GM19467 (cell line): ENCODE results near the gene SNED1.

ENCODE experiments used
- ATAC-seq: cut with Tn5 transposase; IDR thresholded peaks from one replicate; pipeline ENCODE4 v1.9.1; 2021; ENCODE audit warnings: mild to moderate bottlenecking, moderate library complexity; ENCODE audit not compliant: unreplicated experiment

Gene SNED1

DNA sequence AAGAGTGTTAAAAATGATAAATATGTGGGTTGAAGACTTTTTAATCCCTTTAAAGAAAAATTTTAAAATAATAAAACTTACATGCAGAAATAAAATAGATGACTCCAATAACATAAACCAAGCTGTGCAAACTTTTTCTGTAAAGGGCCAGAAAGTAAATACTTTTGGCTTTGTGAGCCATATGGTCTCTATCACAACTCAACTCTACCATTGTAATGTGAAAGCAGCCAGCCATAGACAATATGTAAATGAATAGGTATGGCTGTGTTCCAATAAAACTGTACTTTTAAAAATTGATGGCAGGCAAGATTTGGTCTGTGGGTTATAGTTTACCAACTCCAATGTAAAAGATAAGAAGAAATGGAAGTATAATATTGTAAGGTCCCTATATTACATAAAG, 45.2 kb downstream of the SNED1 start:
- ATAC-seq: no peak

DNA sequence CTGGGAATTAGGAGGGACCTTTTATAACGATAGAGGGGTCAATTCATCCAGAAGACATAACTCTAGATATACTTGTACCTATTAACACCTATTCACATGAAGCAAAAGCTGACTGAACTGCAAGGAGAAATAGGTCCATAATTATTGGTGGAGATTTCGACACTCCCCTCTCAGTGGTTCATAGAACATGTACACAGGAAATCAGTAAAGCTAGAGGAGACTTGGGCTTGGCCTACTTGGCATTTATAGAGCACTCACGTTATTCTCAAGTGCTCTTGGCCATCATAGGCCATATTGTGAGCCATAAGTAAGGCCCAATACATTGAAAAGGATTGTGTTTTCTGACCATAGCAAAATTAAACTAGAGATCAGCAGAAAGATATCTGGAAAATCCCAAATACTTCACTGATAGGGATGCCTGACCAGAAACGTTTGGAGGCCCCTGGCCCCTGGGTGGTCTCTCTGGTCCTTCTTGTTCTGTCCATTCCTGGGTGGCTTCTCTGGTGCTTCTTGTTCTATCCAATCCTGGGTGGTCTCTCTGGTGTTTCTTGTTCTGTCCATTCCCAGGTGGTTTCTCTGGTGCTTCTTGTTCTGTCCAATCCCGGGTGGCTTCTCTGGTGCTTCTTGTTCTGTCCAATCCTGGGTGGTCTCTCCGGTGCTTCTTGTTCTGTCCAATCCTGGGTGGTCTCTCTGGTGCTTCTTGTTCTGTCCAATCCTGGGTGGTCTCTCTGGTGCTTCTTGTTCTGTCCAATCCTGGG, 49.0 kb downstream of the SNED1 start:
- ATAC-seq: no peak

- ATAC-seq: no peak
Measured at GRCh38 chr2:241048149-241048948, 49.9 kb downstream of the SNED1 start.

- no peak for ATAC-seq
Measured at GRCh38 chr2:241048949-241049343, 50.5 kb downstream of the SNED1 start.

DNA sequence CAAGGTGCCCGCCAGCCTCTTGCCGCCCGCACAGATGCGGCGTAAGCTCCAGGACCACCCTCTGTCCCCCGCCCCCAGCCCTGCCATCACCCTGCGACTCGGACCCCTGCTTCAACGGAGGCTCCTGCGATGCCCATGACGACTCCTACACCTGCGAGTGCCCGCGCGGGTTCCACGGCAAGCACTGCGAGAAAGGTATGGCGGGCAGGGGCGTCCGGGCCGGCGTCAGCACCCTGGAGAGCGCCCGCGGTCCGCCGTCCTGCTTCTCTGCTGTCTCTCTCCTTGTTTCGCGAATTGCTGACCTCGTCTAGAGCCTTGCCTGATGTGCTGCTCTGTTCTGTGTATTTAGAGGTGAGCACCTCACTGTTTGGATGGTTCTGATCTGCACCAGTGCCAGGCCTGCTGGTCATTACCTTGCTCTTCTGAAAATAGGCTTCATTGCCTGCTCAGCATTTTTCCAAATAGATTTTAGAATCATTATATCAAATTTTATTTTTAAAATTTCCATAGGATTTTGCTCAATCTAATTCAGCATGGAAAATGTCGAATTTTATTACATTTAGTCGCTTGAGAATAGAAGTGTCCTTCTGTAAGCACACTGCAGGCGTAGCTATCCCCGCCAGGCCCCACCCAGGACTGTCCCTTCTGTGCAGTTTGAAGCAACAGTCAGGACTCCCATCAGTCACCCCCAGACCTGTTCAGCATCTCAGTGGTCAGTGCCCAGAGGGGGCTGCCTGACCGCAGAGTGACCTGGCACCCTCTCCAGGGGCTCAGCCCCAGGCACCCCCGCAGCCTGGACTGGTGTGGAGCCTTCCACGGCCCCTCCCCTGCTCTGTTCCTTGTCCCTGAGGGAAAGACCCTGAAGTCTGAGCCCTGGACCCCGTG, 51.6 kb downstream of the SNED1 start:
- ATAC-seq: no peak

GRCh38 chr2:241050624-241051577, 52.5 kb downstream of the SNED1 start:
- ATAC-seq: no peak

GRCh38 chr2:241051578-241052487, 53.4 kb downstream of the SNED1 start:
- ATAC-seq: no peak

- no peak for ATAC-seq
Measured at GRCh38 chr2:241052677-241053360, 54.4 kb downstream of the SNED1 start.

- no peak for ATAC-seq
Measured at GRCh38 chr2:241053576-241054251, 55.3 kb downstream of the SNED1 start.

DNA sequence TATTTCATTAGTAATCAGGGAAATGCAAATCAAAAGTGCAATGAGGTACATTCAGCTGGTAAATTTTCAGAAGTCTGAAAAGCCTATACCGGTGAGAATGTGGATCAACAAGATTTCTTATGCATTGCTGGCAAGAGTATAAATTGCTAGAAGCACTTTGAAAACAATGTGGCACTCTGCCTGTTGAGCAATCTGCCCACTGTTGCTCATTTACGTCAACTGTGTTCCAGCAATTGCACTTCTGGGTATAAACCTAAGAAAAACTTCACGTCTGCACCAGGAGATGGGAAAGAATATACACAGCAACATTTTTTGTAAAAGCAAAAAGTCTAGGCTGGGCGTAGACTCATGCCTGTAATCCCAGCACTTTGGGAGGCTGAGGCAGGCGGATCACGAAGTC, 62.9 kb downstream of the SNED1 start:
- ATAC-seq: no peak

DNA sequence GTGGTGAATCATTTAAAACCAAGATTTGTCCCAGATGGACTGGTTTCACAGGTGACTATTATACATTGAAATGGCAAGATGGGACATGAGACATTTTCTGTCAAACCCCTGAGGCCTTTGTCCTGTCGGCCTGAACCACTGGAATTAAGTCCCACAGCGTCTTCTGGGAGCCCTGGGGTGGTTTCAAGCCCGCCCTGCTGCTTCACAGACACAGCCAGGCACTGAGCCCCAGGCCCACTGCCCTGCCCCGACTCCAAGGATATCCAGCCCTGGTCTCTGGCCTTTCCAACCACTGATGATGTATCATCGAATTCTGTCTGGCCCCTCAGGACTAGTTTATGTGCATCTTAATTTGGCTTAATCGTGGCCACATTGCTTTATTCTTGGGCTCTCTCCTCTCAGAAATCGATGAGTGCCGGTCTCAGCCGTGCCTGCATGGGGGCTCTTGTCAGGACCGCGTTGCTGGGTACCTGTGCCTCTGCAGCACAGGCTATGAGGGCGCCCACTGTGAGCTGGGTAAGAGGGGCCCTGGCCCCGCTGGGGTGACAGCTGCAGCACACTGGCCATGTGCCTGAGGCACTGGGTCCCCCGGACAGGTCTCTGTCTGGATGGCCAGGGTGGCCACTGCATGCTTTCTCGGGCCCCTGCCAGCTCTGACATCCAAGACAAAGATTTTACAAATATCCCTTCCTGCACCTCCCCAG, 64.1 kb downstream of the SNED1 start:
- ATAC-seq: no peak

DNA sequence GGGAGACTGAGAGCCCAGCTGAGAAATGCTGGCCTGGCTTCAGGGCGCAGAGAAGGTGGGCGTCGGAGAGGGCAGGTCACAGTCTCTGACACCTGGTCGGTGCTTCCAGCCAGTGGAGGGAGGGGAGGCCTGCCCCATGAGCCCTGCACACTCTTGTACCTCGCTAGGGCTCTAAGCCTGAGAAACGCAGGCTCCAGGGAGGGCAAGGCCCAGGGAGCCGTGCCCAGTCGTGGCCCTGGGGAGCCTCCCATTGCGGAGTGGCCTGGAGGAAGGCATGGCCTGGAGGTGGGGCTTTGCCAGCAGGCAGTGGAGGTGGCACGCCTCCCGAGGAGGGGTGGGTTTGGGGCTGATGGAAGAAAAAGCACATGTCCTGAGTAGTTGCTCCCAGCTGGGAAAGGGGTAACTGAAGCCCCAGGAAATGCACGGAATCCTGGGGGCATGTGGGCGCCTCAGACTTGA, 64.7 kb downstream of the SNED1 start:
- no peak for ATAC-seq

DNA sequence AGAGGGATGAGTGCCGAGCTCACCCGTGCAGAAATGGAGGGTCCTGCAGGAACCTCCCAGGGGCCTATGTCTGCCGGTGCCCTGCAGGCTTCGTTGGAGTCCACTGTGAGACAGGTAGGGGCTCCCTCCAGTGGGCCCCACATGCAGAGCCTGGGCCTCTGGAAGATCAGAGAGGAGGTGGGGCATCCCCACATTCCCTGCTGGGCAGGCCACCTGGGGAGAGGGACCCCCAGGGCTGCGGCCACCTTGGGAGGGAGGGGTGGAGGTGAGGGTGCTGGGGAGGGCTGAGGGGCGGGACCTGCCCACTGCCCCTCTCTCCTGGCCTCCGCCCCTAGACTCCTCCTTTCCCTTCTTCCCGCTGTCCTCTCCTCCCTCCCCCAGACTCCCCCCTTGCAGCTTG, 65.2 kb downstream of the SNED1 start:
- ATAC-seq: no peak

- no peak for ATAC-seq
Measured at GRCh38 chr2:241064008-241064801, 65.8 kb downstream of the SNED1 start.

DNA sequence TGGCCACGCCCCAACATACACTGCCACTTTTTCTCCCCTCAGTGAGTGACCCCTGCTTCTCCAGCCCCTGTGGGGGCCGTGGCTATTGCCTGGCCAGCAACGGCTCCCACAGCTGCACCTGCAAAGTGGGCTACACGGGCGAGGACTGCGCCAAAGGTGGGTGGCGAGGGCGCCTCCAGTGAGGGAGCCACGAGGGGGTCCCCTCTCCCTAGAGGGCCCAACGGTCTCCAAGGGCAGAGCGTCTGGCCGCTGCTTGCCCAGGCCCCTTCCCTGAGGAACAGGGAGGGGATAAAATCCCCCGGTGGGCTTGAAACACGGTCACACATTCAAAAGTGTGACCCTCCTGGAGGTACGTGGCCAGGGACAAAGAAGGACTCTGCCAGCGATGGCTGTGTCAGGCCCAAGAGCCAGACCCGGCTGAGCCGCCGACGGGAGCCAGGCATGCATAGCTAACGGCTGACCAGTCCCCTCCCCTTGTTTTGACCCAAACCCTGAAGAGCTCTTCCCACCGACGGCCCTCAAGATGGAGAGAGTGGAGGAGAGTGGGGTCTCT, 66.5 kb downstream of the SNED1 start:
- ATAC-seq: no peak

DNA sequence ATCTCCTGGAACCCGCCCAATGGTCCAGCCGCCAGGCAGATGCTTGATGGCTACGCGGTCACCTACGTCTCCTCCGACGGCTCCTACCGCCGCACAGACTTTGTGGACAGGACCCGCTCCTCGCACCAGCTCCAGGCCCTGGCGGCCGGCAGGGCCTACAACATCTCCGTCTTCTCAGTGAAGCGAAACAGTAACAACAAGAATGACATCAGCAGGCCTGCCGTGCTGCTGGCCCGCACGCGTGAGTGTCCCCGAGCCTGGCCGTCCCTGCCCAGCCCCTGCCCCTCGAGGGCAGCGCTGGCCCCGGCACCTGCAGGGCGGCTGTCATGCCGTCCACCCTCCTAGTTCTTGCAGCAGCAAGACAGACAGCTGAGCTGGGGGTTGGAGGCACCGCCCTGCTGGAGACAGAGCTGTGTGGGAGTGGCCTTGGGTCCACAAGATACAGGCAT, 67.0 kb downstream of the SNED1 start:
- ATAC-seq: no peak
